GM19372 (cell line): ENCODE data around the gene BMERB1.
"Not testable (repeated sequence)": the region's sequence is repeated elsewhere in the genome, so short reads cannot be mapped to it uniquely, and the experiment has no call there.

ENCODE experiments used
- ATAC-seq: cut with Tn5 transposase; IDR thresholded peaks from one replicate; pipeline ENCODE4 v1.9.1; 2021; ENCODE audit warnings: mild to moderate bottlenecking, low read depth, moderate library complexity; ENCODE audit not compliant: unreplicated experiment

BMERB1 gene

GRCh38 chr16:15548482-15548891 lies 114.1 kb downstream of the BMERB1 start:
- no peak for ATAC-seq

GRCh38 chr16:15552507-15552906 lies 118.1 kb downstream of the BMERB1 start:
- ATAC-seq: no peak

- ATAC-seq: no peak
These were observed 119.1 kb downstream of the BMERB1 start for GRCh38 chr16:15553313-15554088.

- ATAC-seq: no peak
These were observed 121.7 kb downstream of the BMERB1 start for GRCh38 chr16:15556130-15556529.

- no peak for ATAC-seq
These were observed 122.9 kb downstream of the BMERB1 start for GRCh38 chr16:15557258-15557657.

GRCh38 chr16:15559176-15559575 lies 124.8 kb downstream of the BMERB1 start:
- no peak for ATAC-seq

- no peak for ATAC-seq
These were observed 130.4 kb downstream of the BMERB1 start for GRCh38 chr16:15564604-15565339.

GRCh38 chr16:15566095-15566494 lies 131.7 kb downstream of the BMERB1 start:
- no peak for ATAC-seq

- no peak for ATAC-seq
These were observed 133.4 kb downstream of the BMERB1 start for GRCh38 chr16:15567823-15568222.

- not testable (repeated sequence) for ATAC-seq
These were observed 136.3 kb downstream of the BMERB1 start for GRCh38 chr16:15570666-15571065.

GRCh38 chr16:15571557-15571956 lies 137.2 kb downstream of the BMERB1 start:
- no peak for ATAC-seq

- no peak for ATAC-seq
These were observed 138.1 kb downstream of the BMERB1 start for GRCh38 chr16:15572329-15573001.

GRCh38 chr16:15573274-15573895 lies 139.0 kb downstream of the BMERB1 start:
- no peak for ATAC-seq

- ATAC-seq: not testable (repeated sequence)
These were observed 139.7 kb downstream of the BMERB1 start for GRCh38 chr16:15573896-15574613.

- no peak for ATAC-seq
These were observed 140.2 kb downstream of the BMERB1 start for GRCh38 chr16:15574614-15574948.

- no peak for ATAC-seq
These were observed 141.1 kb downstream of the BMERB1 start for GRCh38 chr16:15575293-15576049.

GRCh38 chr16:15576960-15577958 lies 142.9 kb downstream of the BMERB1 start:
- no peak for ATAC-seq

GRCh38 chr16:15578824-15579223 lies 144.4 kb downstream of the BMERB1 start:
- ATAC-seq: no peak
